ENCODE data around the gene NFKBIL1.

The NFKBIL1 gene

GRCh38 chr6:31559958-31560696, 12.7 kb downstream of the NFKBIL1 start:
- no peak for DNase-seq (ENCODE audit: low read depth in 2 of 2)

- no peak for DNase-seq (ENCODE audit: low read depth in 2 of 2)
These were observed 13.3 kb downstream of the NFKBIL1 start for GRCh38 chr6:31560697-31561058.

- DNase-seq (ENCODE audit: low read depth in 2 of 2) = no peak
These were observed 20.3 kb downstream of the NFKBIL1 start for GRCh38 chr6:31567531-31568370.

GRCh38 chr6:31568537-31568961, 21.1 kb downstream of the NFKBIL1 start:
- no peak for DNase-seq (ENCODE audit: low read depth in 2 of 2)

- no peak for DNase-seq (ENCODE audit: low read depth in 2 of 2)
These were observed 22.6 kb downstream of the NFKBIL1 start for GRCh38 chr6:31569861-31570536.

- DNase-seq (ENCODE audit: low read depth in 2 of 2) = peak; percentile 66 to 67
These were observed 24.9 kb downstream of the NFKBIL1 start, which contains the start of gene LTA for GRCh38 chr6:31572041-31572911. LTA (plus strand) TSS chr6:31572289; CDS start chr6:31572743, 454 bp downstream.

- DNase-seq (ENCODE audit: low read depth in 2 of 2) = no peak
These were observed 26.1 kb downstream of the NFKBIL1 start for GRCh38 chr6:31573239-31574105.

GRCh38 chr6:31574106-31575061, 27.0 kb downstream of the NFKBIL1 start:
- DNase-seq (ENCODE audit: low read depth in 2 of 2) = no peak

- DNase-seq (ENCODE audit: low read depth in 2 of 2) = peak; percentile 62 to 75
These were observed 28.0 kb downstream of the NFKBIL1 start, which contains the start of gene TNF for GRCh38 chr6:31575335-31575901. TNF (plus strand) TSS chr6:31575565; CDS start chr6:31575742, 177 bp downstream.

- DNase-seq (ENCODE audit: low read depth in 2 of 2) = no peak
These were observed 28.7 kb downstream of the NFKBIL1 start for GRCh38 chr6:31575952-31576685.

GRCh38 chr6:31576897-31577578, 29.6 kb downstream of the NFKBIL1 start:
- DNase-seq (ENCODE audit: low read depth in 2 of 2) = no peak

GRCh38 chr6:31577579-31577966, 30.2 kb downstream of the NFKBIL1 start:
- no peak for DNase-seq (ENCODE audit: low read depth in 2 of 2)

- DNase-seq (ENCODE audit: low read depth in 2 of 2) = no peak
These were observed 31.0 kb downstream of the NFKBIL1 start for GRCh38 chr6:31578184-31579118.

GRCh38 chr6:31579119-31579505, 31.7 kb downstream of the NFKBIL1 start:
- no peak for DNase-seq (ENCODE audit: low read depth in 2 of 2)

GRCh38 chr6:31579546-31580437, 32.4 kb downstream of the NFKBIL1 start:
- no peak for DNase-seq (ENCODE audit: low read depth in 2 of 2)

GRCh38 chr6:31580438-31580740, 33.0 kb downstream of the NFKBIL1 start:
- no peak for DNase-seq (ENCODE audit: low read depth in 2 of 2)

Measured in stimulated activated CD8-positive, alpha-beta memory T cell treated with anti-CD3 and anti-CD28 coated beads, Interleukin-15, amount 100 ng/mL, for 4 hours (primary cell).